Liver (tissue), 3 donors: Measurements from ENCODE around the gene UCP2.

Experiments used
- EGR1 ChIP-seq, 2 donors: IDR thresholded peaks; 2 replicates each; pipeline ENCODE4 v1.6.1; 2016 to 2018; ENCODE audit warnings: antibody characterized with exemption in 2 of 2, low read depth in 2 of 2
- GABPA ChIP-seq, 2 donors: IDR thresholded peaks in 1 of 2; conservative IDR thresholded peaks in 1 of 2; 2 replicates each; pipeline ENCODE4 v1.6.1; 2016; ENCODE audit warnings: antibody characterized with exemption in 2 of 2, mild to moderate bottlenecking in 1 of 2, moderate library complexity in 1 of 2
- JUND ChIP-seq, 2 donors: IDR thresholded peaks; 2 replicates each; pipeline ENCODE4 v1.6.1; 2016; ENCODE audit warnings: antibody characterized with exemption in 2 of 2
- MAX ChIP-seq: IDR thresholded peaks from 2 replicates; pipeline ENCODE4 v1.6.1; 2016; ENCODE audit warnings: antibody characterized with exemption
- SP1 ChIP-seq: IDR thresholded peaks from 2 replicates; pipeline ENCODE4 v1.6.1; 2018; ENCODE audit warnings: antibody characterized with exemption, mild to moderate bottlenecking
- TAF1 ChIP-seq: conservative IDR thresholded peaks from 2 replicates; pipeline ENCODE4 v1.6.1; 2016; ENCODE audit warnings: antibody characterized with exemption, mild to moderate bottlenecking
- YY1 ChIP-seq: IDR thresholded peaks from 2 replicates; pipeline ENCODE4 v1.6.1; 2016; ENCODE audit warnings: antibody characterized with exemption, mild to moderate bottlenecking
- TF ChIP-seq, protein P1 (sequence below): fragments of 150-350 bp; IDR thresholded peaks from 2 replicates; pipeline ENCODE4 v1.5.1; 2017; ENCODE audit warnings: improper control_type of control experiment, low read depth, low read length; ENCODE audit not compliant: missing input control
- TF ChIP-seq, protein P2 (sequence below): IDR thresholded peaks from 2 replicates; pipeline ENCODE4 v1.6.1; 2016; ENCODE audit warnings: antibody characterized with exemption, mild to moderate bottlenecking
- TF ChIP-seq, protein P3 (sequence below): IDR thresholded peaks from 2 replicates; pipeline ENCODE4 v1.6.1; 2016; ENCODE audit warnings: antibody characterized with exemption
- donor health status: healthy.
- donor health status: healthy.

DNA sequence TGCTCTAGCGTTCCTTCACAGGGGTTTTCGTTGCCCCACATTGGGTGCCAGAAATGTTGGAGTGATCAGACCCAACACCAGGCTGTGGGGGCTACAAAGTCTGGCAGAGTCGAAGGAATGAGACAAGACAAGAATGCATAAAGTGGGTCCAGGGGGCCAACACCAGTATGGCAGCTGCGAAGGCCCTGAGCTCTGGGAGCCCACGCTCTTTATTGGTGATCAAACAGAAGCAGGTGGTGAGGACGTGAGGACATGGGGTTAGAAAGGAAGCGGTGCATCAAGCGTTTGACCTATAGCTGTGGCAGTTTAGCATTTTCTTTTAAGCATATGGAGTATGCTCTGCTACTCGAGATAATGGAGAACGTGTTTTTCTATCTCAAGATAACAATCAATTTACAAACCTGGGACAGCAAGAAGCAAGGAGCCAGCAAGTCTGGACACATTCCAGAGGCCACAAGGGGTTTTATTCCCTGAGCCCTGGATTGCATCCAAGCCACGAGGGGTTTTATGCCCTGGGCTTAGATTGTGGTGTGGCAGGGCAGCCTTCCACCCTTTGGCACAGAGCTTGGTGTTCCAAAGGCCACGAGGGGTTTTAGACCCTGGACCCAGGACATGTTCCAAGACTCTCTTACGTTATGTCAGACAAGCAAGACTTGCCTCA is 35.7 kb downstream of the UCP2 start:
- TF ChIP-seq YY1 (no peak), GABPA (IDR thresholded peaks at IDR 0.05 in 1 of 2, conservative IDR thresholded peaks at IDR 0.05 in 1 of 2) (no peak), SP1 (no peak), MAX (no peak), TAF1 (no peak), JUND (IDR thresholded peaks at IDR 0.05) (no peak), EGR1 (IDR thresholded peaks at IDR 0.05; ENCODE audit: low read depth in 2 of 2) (no peak)
- TF ChIP-seq, protein P1, sequence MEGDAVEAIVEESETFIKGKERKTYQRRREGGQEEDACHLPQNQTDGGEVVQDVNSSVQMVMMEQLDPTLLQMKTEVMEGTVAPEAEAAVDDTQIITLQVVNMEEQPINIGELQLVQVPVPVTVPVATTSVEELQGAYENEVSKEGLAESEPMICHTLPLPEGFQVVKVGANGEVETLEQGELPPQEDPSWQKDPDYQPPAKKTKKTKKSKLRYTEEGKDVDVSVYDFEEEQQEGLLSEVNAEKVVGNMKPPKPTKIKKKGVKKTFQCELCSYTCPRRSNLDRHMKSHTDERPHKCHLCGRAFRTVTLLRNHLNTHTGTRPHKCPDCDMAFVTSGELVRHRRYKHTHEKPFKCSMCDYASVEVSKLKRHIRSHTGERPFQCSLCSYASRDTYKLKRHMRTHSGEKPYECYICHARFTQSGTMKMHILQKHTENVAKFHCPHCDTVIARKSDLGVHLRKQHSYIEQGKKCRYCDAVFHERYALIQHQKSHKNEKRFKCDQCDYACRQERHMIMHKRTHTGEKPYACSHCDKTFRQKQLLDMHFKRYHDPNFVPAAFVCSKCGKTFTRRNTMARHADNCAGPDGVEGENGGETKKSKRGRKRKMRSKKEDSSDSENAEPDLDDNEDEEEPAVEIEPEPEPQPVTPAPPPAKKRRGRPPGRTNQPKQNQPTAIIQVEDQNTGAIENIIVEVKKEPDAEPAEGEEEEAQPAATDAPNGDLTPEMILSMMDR, result no peak
- TF ChIP-seq, protein P2, sequence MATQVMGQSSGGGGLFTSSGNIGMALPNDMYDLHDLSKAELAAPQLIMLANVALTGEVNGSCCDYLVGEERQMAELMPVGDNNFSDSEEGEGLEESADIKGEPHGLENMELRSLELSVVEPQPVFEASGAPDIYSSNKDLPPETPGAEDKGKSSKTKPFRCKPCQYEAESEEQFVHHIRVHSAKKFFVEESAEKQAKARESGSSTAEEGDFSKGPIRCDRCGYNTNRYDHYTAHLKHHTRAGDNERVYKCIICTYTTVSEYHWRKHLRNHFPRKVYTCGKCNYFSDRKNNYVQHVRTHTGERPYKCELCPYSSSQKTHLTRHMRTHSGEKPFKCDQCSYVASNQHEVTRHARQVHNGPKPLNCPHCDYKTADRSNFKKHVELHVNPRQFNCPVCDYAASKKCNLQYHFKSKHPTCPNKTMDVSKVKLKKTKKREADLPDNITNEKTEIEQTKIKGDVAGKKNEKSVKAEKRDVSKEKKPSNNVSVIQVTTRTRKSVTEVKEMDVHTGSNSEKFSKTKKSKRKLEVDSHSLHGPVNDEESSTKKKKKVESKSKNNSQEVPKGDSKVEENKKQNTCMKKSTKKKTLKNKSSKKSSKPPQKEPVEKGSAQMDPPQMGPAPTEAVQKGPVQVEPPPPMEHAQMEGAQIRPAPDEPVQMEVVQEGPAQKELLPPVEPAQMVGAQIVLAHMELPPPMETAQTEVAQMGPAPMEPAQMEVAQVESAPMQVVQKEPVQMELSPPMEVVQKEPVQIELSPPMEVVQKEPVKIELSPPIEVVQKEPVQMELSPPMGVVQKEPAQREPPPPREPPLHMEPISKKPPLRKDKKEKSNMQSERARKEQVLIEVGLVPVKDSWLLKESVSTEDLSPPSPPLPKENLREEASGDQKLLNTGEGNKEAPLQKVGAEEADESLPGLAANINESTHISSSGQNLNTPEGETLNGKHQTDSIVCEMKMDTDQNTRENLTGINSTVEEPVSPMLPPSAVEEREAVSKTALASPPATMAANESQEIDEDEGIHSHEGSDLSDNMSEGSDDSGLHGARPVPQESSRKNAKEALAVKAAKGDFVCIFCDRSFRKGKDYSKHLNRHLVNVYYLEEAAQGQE, result no peak
- TF ChIP-seq, protein P3, sequence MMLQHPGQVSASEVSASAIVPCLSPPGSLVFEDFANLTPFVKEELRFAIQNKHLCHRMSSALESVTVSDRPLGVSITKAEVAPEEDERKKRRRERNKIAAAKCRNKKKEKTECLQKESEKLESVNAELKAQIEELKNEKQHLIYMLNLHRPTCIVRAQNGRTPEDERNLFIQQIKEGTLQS, result no peak
